ENCODE measurements around the gene APOL3. TPM values are rescaled to one million over a fixed set of nuclear protein-coding genes. Genes with fewer than 3 reads are reported as not detected.

The APOL3 gene
- total and polyA plus RNA-seq, 2 donors (not counting 3 experiments of a cell fraction or from before 2014, with no cell fraction given) = 17.9 to 36.9 TPM

- BruUV-seq (replicated peaks) = no TSS peak
- CTCF ChIA-PET = interaction anchor here (1.2 to 2.9 kb wide), 7 partner anchors 9 to 28 kb away, joined by 3 to 16 read pairs (median 5); no protein-coding TSS in a partner anchor
Observed at GRCh38 chr22:36163497-36163896, 2.9 kb upstream of the APOL3 start.

More at GRCh38 chr22:36163497-36163896, 2.9 kb upstream of the APOL3 start:
- POLR2A ChIA-PET = no interaction called here
- no peaks in the 10 kb centered on the region for H3K36me3 ChIP-seq (ENCODE audit: control insufficient read depth in 2 of 2, extremely low read depth in 1 of 2, insufficient read depth in 2 of 2, low read length in 2 of 2)
- H3K27ac ChIP-seq (ENCODE audit: insufficient read depth, low read depth, low read length) = no peak overlapping the region
- H3K9me3 ChIP-seq (replicated peaks; ENCODE audit: control insufficient read depth, insufficient read depth, low read length) = no peaks in the 10 kb centered on the region
- no peak overlapping the region for H3K9ac ChIP-seq (replicated peaks; ENCODE audit: extremely low read depth, insufficient read depth, low read length)
- intact Hi-C loops (cut with micrococcal nuclease) (no loop called here), dilution Hi-C loops (cut with MboI; ENCODE audit: extremely low pct_ligation_motif_present, low sequenced_read_pairs) (no loop called here)
- no peak overlapping the region for H2AFZ ChIP-seq (ENCODE audit: low read depth, low read length)
- TF ChIP-seq MYC (IDR thresholded peaks at IDR 0.05; ENCODE audit: low read depth, low read length) (no peak), POLR2AphosphoS5 (IDR thresholded peaks at IDR 0.05; ENCODE audit: insufficient read depth, low read depth, low read length) (no peak), JUN (IDR thresholded peaks at IDR 0.05; ENCODE audit: borderline replicate concordance, insufficient read depth, insufficient read length, low read depth) (no peak), GATA2 (IDR thresholded peaks at IDR 0.05; ENCODE audit: insufficient read depth, insufficient read length, low read depth, low read length) (no peak), MAX (IDR thresholded peaks at IDR 0.05; ENCODE audit: insufficient read depth, insufficient read length) (no peak), EZH2 (IDR thresholded peaks at IDR 0.05; ENCODE audit: borderline replicate concordance, low read depth, low read length, severe bottlenecking) (no peak), CTCF (IDR thresholded peaks at IDR 0.05; ENCODE audit: extremely low read depth in 1 of 2, insufficient read depth in 1 of 2, low read depth in 1 of 2, low read length in 2 of 2) (no peak), POLR2A (IDR thresholded peaks at IDR 0.05; ENCODE audit: low read depth, low read length) (no peak), FOS (IDR thresholded peaks at IDR 0.05; ENCODE audit: borderline replicate concordance, insufficient read depth, low read length) (no peak)
- peaks cover 3 to 7% of the 10 kb centered on the region in 2 experiments for H3K27me3 ChIP-seq (ENCODE audit: control insufficient read depth in 2 of 2, insufficient read depth in 2 of 2, low read length in 2 of 2)
- no peaks in the 10 kb centered on the region for H3K79me2 ChIP-seq (ENCODE audit: control insufficient read depth, insufficient read depth, low read length)
- no peak overlapping the region for H3K4me2 ChIP-seq (ENCODE audit: insufficient read depth, low read length)
- no peaks in the 10 kb centered on the region for H4K20me1 ChIP-seq (replicated peaks; ENCODE audit: control insufficient read depth, extremely low read depth, insufficient read depth, low read length)
- no peak for DNase-seq (ENCODE audit: low read depth, low spot score)
- H3K4me1 ChIP-seq (ENCODE audit: control insufficient read depth, extremely low read depth, insufficient read depth, low read length) = peaks cover 12% of the 10 kb centered on the region
- no peaks in the 10 kb centered on the region for H3K9me1 ChIP-seq (replicated peaks; ENCODE audit: control insufficient read depth, extremely low read depth, insufficient read depth, low read length)
- no peak for FAIRE-seq
- no peak overlapping the region for H3K4me3 ChIP-seq (replicated peaks in 1 of 3; ENCODE audit: insufficient read depth in 1 of 3, low read depth in 1 of 3, low read length in 3 of 3)

All from endothelial cell of umbilical vein (primary cell).